ENCODE measurements around the gene EGFL8.

The EGFL8 gene

GRCh38 chr6:32164295-32164694 lies at the start of gene EGFL8:
TSS of gene EGFL8 (plus strand) at chr6:32164595. CDS start at chr6:32166166, 1,571 bp downstream.
- no peaks in the 10 kb centered on the region for H3K27me3 ChIP-seq (ENCODE audit: control insufficient read depth in 2 of 2, insufficient read depth in 2 of 2, low read length in 2 of 2)
- H3K9ac ChIP-seq (ENCODE audit: low read depth in 1 of 2, low read length in 2 of 2): no peak within 1 kb of the TSS
- H3K9me3 ChIP-seq (ENCODE audit: control insufficient read depth in 2 of 2, low read length in 2 of 2): no peaks in the 10 kb centered on the region
- H3K36me3 ChIP-seq (ENCODE audit: control insufficient read depth in 2 of 2, insufficient read depth in 2 of 2, low read length in 2 of 2): peaks cover 19 to 29% of the 10 kb centered on the region in 2 donors
- no peak within 1 kb of the TSS for H3K4me3 ChIP-seq (ENCODE audit: low read length in 2 of 2)
- peak within 1 kb of the TSS; percentile 9 to 29 for H3K27ac ChIP-seq (ENCODE audit: low read depth in 2 of 2, low read length in 2 of 2)
- no peaks in the 10 kb centered on the region for H3K4me1 ChIP-seq (ENCODE audit: control insufficient read depth in 2 of 2, insufficient read depth in 2 of 2, low read length in 2 of 2)

- H3K9ac ChIP-seq (ENCODE audit: low read depth in 1 of 2, low read length in 2 of 2): no peak overlapping the region
- H3K27me3 ChIP-seq (ENCODE audit: control insufficient read depth in 2 of 2, insufficient read depth in 2 of 2, low read length in 2 of 2): no peaks in the 10 kb centered on the region
- H3K4me3 ChIP-seq (ENCODE audit: low read length in 2 of 2): no peak overlapping the region
- H3K36me3 ChIP-seq (ENCODE audit: control insufficient read depth in 2 of 2, insufficient read depth in 2 of 2, low read length in 2 of 2): peaks cover 28 to 43% of the 10 kb centered on the region in 2 donors
- H3K27ac ChIP-seq (ENCODE audit: low read depth in 2 of 2, low read length in 2 of 2): no peak overlapping the region
- peaks cover 8 to 23% of the 10 kb centered on the region in 2 donors for H3K4me1 ChIP-seq (ENCODE audit: control insufficient read depth in 2 of 2, insufficient read depth in 2 of 2, low read length in 2 of 2)
- no peaks in the 10 kb centered on the region for H3K9me3 ChIP-seq (ENCODE audit: control insufficient read depth in 2 of 2, low read length in 2 of 2)
Measured at GRCh38 chr6:32114796-32115195, 49.6 kb upstream of the EGFL8 start.

DNA sequence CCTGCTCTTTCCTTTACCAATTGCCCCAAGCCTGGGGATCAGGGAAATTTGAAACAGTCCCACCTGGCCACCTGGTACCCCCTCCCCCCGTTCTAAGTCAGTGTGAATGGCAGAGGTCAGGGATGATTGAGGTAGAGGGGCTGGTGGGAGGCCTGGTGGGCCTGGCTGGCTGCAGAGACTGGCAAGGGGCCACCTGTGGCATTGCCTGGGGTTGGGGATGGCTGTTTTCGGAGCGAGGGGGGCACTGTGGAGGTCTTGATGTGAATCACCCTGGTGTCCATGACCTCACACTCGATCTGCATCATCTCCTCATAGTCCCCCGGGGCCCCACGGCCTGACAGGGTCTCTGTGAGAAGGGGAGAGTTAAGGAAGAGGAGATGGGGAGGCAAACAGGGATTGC lies 48.8 kb upstream of the EGFL8 start:
- Histone ChIP-seq H3K27ac (ENCODE audit: low read depth in 2 of 2, low read length in 2 of 2) (no peak overlapping the region), H3K4me1 (ENCODE audit: control insufficient read depth in 2 of 2, insufficient read depth in 2 of 2, low read length in 2 of 2) (peaks cover 10 to 18% of the 10 kb centered on the region in 2 donors), H3K9me3 (ENCODE audit: control insufficient read depth in 2 of 2, low read length in 2 of 2) (no peaks in the 10 kb centered on the region), H3K36me3 (ENCODE audit: control insufficient read depth in 2 of 2, insufficient read depth in 2 of 2, low read length in 2 of 2) (peaks cover 30 to 47% of the 10 kb centered on the region in 2 donors), H3K9ac (ENCODE audit: low read depth in 1 of 2, low read length in 2 of 2) (no peak overlapping the region), H3K4me3 (ENCODE audit: low read length in 2 of 2) (no peak overlapping the region), H3K27me3 (ENCODE audit: control insufficient read depth in 2 of 2, insufficient read depth in 2 of 2, low read length in 2 of 2) (no peaks in the 10 kb centered on the region)

DNA sequence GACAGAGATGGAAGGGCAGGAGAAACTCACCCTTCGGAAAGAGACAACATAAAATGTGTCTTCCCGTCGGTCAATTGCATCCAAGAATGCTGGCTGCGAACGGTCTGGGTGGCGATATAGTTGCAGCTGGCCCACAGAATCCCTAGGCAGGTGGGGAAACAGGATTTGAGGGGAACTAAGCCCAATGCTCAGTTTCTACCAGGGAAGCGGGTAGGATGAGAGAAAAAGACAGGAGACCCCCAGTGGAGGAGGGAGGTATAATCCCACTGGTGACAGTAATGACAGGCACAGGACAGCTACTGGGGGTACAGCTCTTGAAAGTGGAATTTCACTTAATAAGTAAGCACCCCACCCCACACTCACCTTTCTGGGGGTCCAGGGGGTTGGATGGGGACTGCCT lies 47.7 kb upstream of the EGFL8 start:
- no peak overlapping the region for H3K27ac ChIP-seq (ENCODE audit: low read depth in 2 of 2, low read length in 2 of 2)
- H3K4me3 ChIP-seq (ENCODE audit: low read length in 2 of 2): no peak overlapping the region
- no peaks in the 10 kb centered on the region for H3K9me3 ChIP-seq (ENCODE audit: control insufficient read depth in 2 of 2, low read length in 2 of 2)
- no peak overlapping the region for H3K9ac ChIP-seq (ENCODE audit: low read depth in 1 of 2, low read length in 2 of 2)
- H3K36me3 ChIP-seq (ENCODE audit: control insufficient read depth in 2 of 2, insufficient read depth in 2 of 2, low read length in 2 of 2): peaks cover 36 to 56% of the 10 kb centered on the region in 2 donors
- no peaks in the 10 kb centered on the region for H3K27me3 ChIP-seq (ENCODE audit: control insufficient read depth in 2 of 2, insufficient read depth in 2 of 2, low read length in 2 of 2)
- H3K4me1 ChIP-seq (ENCODE audit: control insufficient read depth in 2 of 2, insufficient read depth in 2 of 2, low read length in 2 of 2): peaks cover 10 to 17% of the 10 kb centered on the region in 2 donors

- H3K4me1 ChIP-seq (ENCODE audit: control insufficient read depth in 2 of 2, insufficient read depth in 2 of 2, low read length in 2 of 2): peaks cover 10 to 17% of the 10 kb centered on the region in 2 donors
- H3K9ac ChIP-seq (ENCODE audit: low read depth in 1 of 2, low read length in 2 of 2): no peak overlapping the region
- peaks cover 42 to 62% of the 10 kb centered on the region in 2 donors for H3K36me3 ChIP-seq (ENCODE audit: control insufficient read depth in 2 of 2, insufficient read depth in 2 of 2, low read length in 2 of 2)
- H3K4me3 ChIP-seq (ENCODE audit: low read length in 2 of 2): no peak overlapping the region
- H3K27me3 ChIP-seq (ENCODE audit: control insufficient read depth in 2 of 2, insufficient read depth in 2 of 2, low read length in 2 of 2): no peaks in the 10 kb centered on the region
- no peak overlapping the region for H3K27ac ChIP-seq (ENCODE audit: low read depth in 2 of 2, low read length in 2 of 2)
- no peaks in the 10 kb centered on the region for H3K9me3 ChIP-seq (ENCODE audit: control insufficient read depth in 2 of 2, low read length in 2 of 2)
Measured at GRCh38 chr6:32117461-32117860, 46.9 kb upstream of the EGFL8 start.

GRCh38 chr6:32118782-32119628 lies 45.4 kb upstream of the EGFL8 start:
- Histone ChIP-seq H3K27me3 (ENCODE audit: control insufficient read depth in 2 of 2, insufficient read depth in 2 of 2, low read length in 2 of 2) (no peaks in the 10 kb centered on the region), H3K9me3 (ENCODE audit: control insufficient read depth in 2 of 2, low read length in 2 of 2) (no peaks in the 10 kb centered on the region), H3K4me1 (ENCODE audit: control insufficient read depth in 2 of 2, insufficient read depth in 2 of 2, low read length in 2 of 2) (peaks cover 10 to 13% of the 10 kb centered on the region in 2 donors), H3K9ac (ENCODE audit: low read depth in 1 of 2, low read length in 2 of 2) (peak overlapping the region in 1 of 2 donors; percentile 60), H3K4me3 (ENCODE audit: low read length in 2 of 2) (peak overlapping the region; percentile 33 to 51), H3K36me3 (ENCODE audit: control insufficient read depth in 2 of 2, insufficient read depth in 2 of 2, low read length in 2 of 2) (peaks cover 46 to 65% of the 10 kb centered on the region in 2 donors), H3K27ac (ENCODE audit: low read depth in 2 of 2, low read length in 2 of 2) (peak overlapping the region; percentile 67 to 76)

- Histone ChIP-seq H3K4me1 (ENCODE audit: control insufficient read depth in 2 of 2, insufficient read depth in 2 of 2, low read length in 2 of 2) (peaks cover 10 to 13% of the 10 kb centered on the region in 2 donors), H3K27me3 (ENCODE audit: control insufficient read depth in 2 of 2, insufficient read depth in 2 of 2, low read length in 2 of 2) (no peaks in the 10 kb centered on the region), H3K9ac (ENCODE audit: low read depth in 1 of 2, low read length in 2 of 2) (no peak overlapping the region), H3K27ac (ENCODE audit: low read depth in 2 of 2, low read length in 2 of 2) (no peak overlapping the region), H3K4me3 (ENCODE audit: low read length in 2 of 2) (no peak overlapping the region), H3K9me3 (ENCODE audit: control insufficient read depth in 2 of 2, low read length in 2 of 2) (no peaks in the 10 kb centered on the region), H3K36me3 (ENCODE audit: control insufficient read depth in 2 of 2, insufficient read depth in 2 of 2, low read length in 2 of 2) (peaks cover 49 to 67% of the 10 kb centered on the region in 2 donors)
Measured at GRCh38 chr6:32120573-32121059, 43.8 kb upstream of the EGFL8 start.

- H3K36me3 ChIP-seq (ENCODE audit: control insufficient read depth in 2 of 2, insufficient read depth in 2 of 2, low read length in 2 of 2): peaks cover 41 to 46% of the 10 kb centered on the region in 2 donors
- no peaks in the 10 kb centered on the region for H3K27me3 ChIP-seq (ENCODE audit: control insufficient read depth in 2 of 2, insufficient read depth in 2 of 2, low read length in 2 of 2)
- H3K4me3 ChIP-seq (ENCODE audit: low read length in 2 of 2): no peak overlapping the region
- no peak overlapping the region for H3K9ac ChIP-seq (ENCODE audit: low read depth in 1 of 2, low read length in 2 of 2)
- no peaks in the 10 kb centered on the region for H3K9me3 ChIP-seq (ENCODE audit: control insufficient read depth in 2 of 2, low read length in 2 of 2)
- H3K4me1 ChIP-seq (ENCODE audit: control insufficient read depth in 2 of 2, insufficient read depth in 2 of 2, low read length in 2 of 2): peaks cover 21 to 24% of the 10 kb centered on the region in 2 donors
- H3K27ac ChIP-seq (ENCODE audit: low read depth in 2 of 2, low read length in 2 of 2): no peak overlapping the region
Measured at GRCh38 chr6:32123681-32124080, 40.7 kb upstream of the EGFL8 start.

- Histone ChIP-seq H3K36me3 (ENCODE audit: control insufficient read depth in 2 of 2, insufficient read depth in 2 of 2, low read length in 2 of 2) (peaks cover 24 to 30% of the 10 kb centered on the region in 2 donors), H3K4me3 (ENCODE audit: low read length in 2 of 2) (peak overlapping the region; percentile 99), H3K4me1 (ENCODE audit: control insufficient read depth in 2 of 2, insufficient read depth in 2 of 2, low read length in 2 of 2) (peaks cover 25% of the 10 kb centered on the region in 2 donors), H3K27ac (ENCODE audit: low read depth in 2 of 2, low read length in 2 of 2) (no peak overlapping the region), H3K27me3 (ENCODE audit: control insufficient read depth in 2 of 2, insufficient read depth in 2 of 2, low read length in 2 of 2) (no peaks in the 10 kb centered on the region), H3K9ac (ENCODE audit: low read depth in 1 of 2, low read length in 2 of 2) (peak overlapping the region; percentile 95 to 98), H3K9me3 (ENCODE audit: control insufficient read depth in 2 of 2, low read length in 2 of 2) (no peaks in the 10 kb centered on the region)
Measured at GRCh38 chr6:32126880-32127279, 37.5 kb upstream of the EGFL8 start.

GRCh38 chr6:32127409-32127716 lies 37.0 kb upstream of the EGFL8 start:
- Histone ChIP-seq H3K4me3 (ENCODE audit: low read length in 2 of 2) (peak overlapping the region; percentile 99), H3K9ac (ENCODE audit: low read depth in 1 of 2, low read length in 2 of 2) (peak overlapping the region; percentile 95 to 98), H3K4me1 (ENCODE audit: control insufficient read depth in 2 of 2, insufficient read depth in 2 of 2, low read length in 2 of 2) (peaks cover 25% of the 10 kb centered on the region in 2 donors), H3K27me3 (ENCODE audit: control insufficient read depth in 2 of 2, insufficient read depth in 2 of 2, low read length in 2 of 2) (no peaks in the 10 kb centered on the region), H3K36me3 (ENCODE audit: control insufficient read depth in 2 of 2, insufficient read depth in 2 of 2, low read length in 2 of 2) (peaks cover 20 to 27% of the 10 kb centered on the region in 2 donors), H3K9me3 (ENCODE audit: control insufficient read depth in 2 of 2, low read length in 2 of 2) (no peaks in the 10 kb centered on the region), H3K27ac (ENCODE audit: low read depth in 2 of 2, low read length in 2 of 2) (peak overlapping the region in 1 of 2 donors; percentile 87)
